Posterior cingulate gyrus (tissue), 11 donors: ENCODE results near the gene SYT1.

Experiments
- DNase-seq, 10 donors: peaks; one replicate each; pipeline versions ENCODE4 v3.0.0 to v3.0.0-alpha.2; 2020 to 2021; ENCODE audit warnings: mixed read lengths in 3 of 10
- intact Hi-C: fragments of 100-400 bp; cut with DNase I; formaldehyde crosslinking; loops from one replicate; pipeline ENCODE4 v1.15.1; 2023

The SYT1 gene

GRCh38 chr12:79115743-79116142 lies 251.2 kb downstream of the SYT1 start:
- intact Hi-C loops: no loop called here
- DNase-seq: no peak

- intact Hi-C loops: no loop called here
- no peak for DNase-seq
Measured at GRCh38 chr12:79119796-79120195, 255.2 kb downstream of the SYT1 start.

- peak in 1 of 10 donors; percentile 9 for DNase-seq
- intact Hi-C loops: no loop called here
Measured at GRCh38 chr12:79121486-79121885, 256.9 kb downstream of the SYT1 start.

- DNase-seq: no peak
- intact Hi-C loops: no loop called here
Measured at GRCh38 chr12:79124385-79124784, 259.8 kb downstream of the SYT1 start.

- intact Hi-C loops: no loop called here
- DNase-seq: peak in 2 of 10 donors; percentile 64 to 72
Measured at GRCh38 chr12:79125358-79125757, 260.8 kb downstream of the SYT1 start.

- DNase-seq: peak in 1 of 10 donors; percentile 62
- intact Hi-C loops: no loop called here
Measured at GRCh38 chr12:79127271-79127751, 262.7 kb downstream of the SYT1 start.

GRCh38 chr12:79128956-79129355 lies 264.4 kb downstream of the SYT1 start:
- DNase-seq: no peak
- intact Hi-C loops: no loop called here

GRCh38 chr12:79138872-79139271 lies 274.3 kb downstream of the SYT1 start:
- intact Hi-C loops: no loop called here
- peak in 3 of 10 donors; percentile 16 to 77 (median 76) for DNase-seq

GRCh38 chr12:79140711-79141110 lies 276.1 kb downstream of the SYT1 start:
- intact Hi-C loops: no loop called here
- no peak for DNase-seq

GRCh38 chr12:79141776-79142175 lies 277.2 kb downstream of the SYT1 start:
- no peak for DNase-seq
- intact Hi-C loops: no loop called here

- DNase-seq: no peak
- intact Hi-C loops: no loop called here
Measured at GRCh38 chr12:79143803-79144202, 279.2 kb downstream of the SYT1 start.

GRCh38 chr12:79151956-79152355 lies 287.4 kb downstream of the SYT1 start:
- intact Hi-C loops: no loop called here
- no peak for DNase-seq

GRCh38 chr12:79155683-79156082 lies 291.1 kb downstream of the SYT1 start:
- no peak for DNase-seq
- intact Hi-C loops: no loop called here

- DNase-seq: no peak
- intact Hi-C loops: no loop called here
Measured at GRCh38 chr12:79156846-79157463, 292.4 kb downstream of the SYT1 start.

GRCh38 chr12:79161249-79161934 lies 296.8 kb downstream of the SYT1 start:
- no peak for DNase-seq
- intact Hi-C loops: no loop called here

GRCh38 chr12:79162147-79162772 lies 297.7 kb downstream of the SYT1 start:
- no peak for DNase-seq
- intact Hi-C loops: no loop called here

- intact Hi-C loops: no loop called here
- no peak for DNase-seq
Measured at GRCh38 chr12:79162948-79163347, 298.4 kb downstream of the SYT1 start.

- intact Hi-C loops: no loop called here
Measured at GRCh38 chr12:79164890-79165289, 300.3 kb downstream of the SYT1 start.

GRCh38 chr12:79168687-79169086 lies 304.1 kb downstream of the SYT1 start:
- intact Hi-C loops: no loop called here

More at GRCh38 chr12:79164890-79165289, 300.3 kb downstream of the SYT1 start:
- no peak for DNase-seq

GRCh38 chr12:79174626-79175025 lies 310.1 kb downstream of the SYT1 start:
- intact Hi-C loops: no loop called here

More at GRCh38 chr12:79168687-79169086, 304.1 kb downstream of the SYT1 start:
- DNase-seq: no peak

GRCh38 chr12:79183003-79183402 lies 318.4 kb downstream of the SYT1 start:
- no peak for DNase-seq
- intact Hi-C loops: no loop called here

More at GRCh38 chr12:79174626-79175025, 310.1 kb downstream of the SYT1 start:
- no peak for DNase-seq

GRCh38 chr12:79183926-79184325 lies 319.4 kb downstream of the SYT1 start:
- intact Hi-C loops: no loop called here
- DNase-seq: no peak
